ENCODE measurements around the gene KLHL40.

Gene KLHL40

GRCh38 chr3:42685891-42686820 is 819 bp downstream of the KLHL40 start:
- H3K4me3 ChIP-seq (ENCODE audit: low read depth, low read length), result no peak overlapping the region
- DNase-seq (ENCODE audit: low read depth), result no peak
- no peak for TF ChIP-seq CTCF (IDR thresholded peaks at IDR 0.05; ENCODE audit: control insufficient read depth, extremely low read depth, insufficient read depth)

GRCh38 chr3:42686832-42687650 is 1.7 kb downstream of the KLHL40 start:
- no peak overlapping the region for H3K4me3 ChIP-seq (ENCODE audit: low read depth, low read length)
- no peak for TF ChIP-seq CTCF (IDR thresholded peaks at IDR 0.05; ENCODE audit: control insufficient read depth, extremely low read depth, insufficient read depth)
- no peak for DNase-seq (ENCODE audit: low read depth)

- no peak for DNase-seq (ENCODE audit: low read depth)
- H3K4me3 ChIP-seq (ENCODE audit: low read depth, low read length), result no peak overlapping the region
- TF ChIP-seq CTCF (IDR thresholded peaks at IDR 0.05; ENCODE audit: control insufficient read depth, extremely low read depth, insufficient read depth), result no peak
Measured at GRCh38 chr3:42688016-42688415, 2.7 kb downstream of the KLHL40 start.

GRCh38 chr3:42688487-42689420 is 3.4 kb downstream of the KLHL40 start:
- TF ChIP-seq CTCF (IDR thresholded peaks at IDR 0.05; ENCODE audit: control insufficient read depth, extremely low read depth, insufficient read depth), result no peak
- DNase-seq (ENCODE audit: low read depth), result no peak

GRCh38 chr3:42689421-42690014 is 4.2 kb downstream of the KLHL40 start:
- DNase-seq (ENCODE audit: low read depth), result no peak
- TF ChIP-seq CTCF (IDR thresholded peaks at IDR 0.05; ENCODE audit: control insufficient read depth, extremely low read depth, insufficient read depth), result no peak
- H3K4me3 ChIP-seq (ENCODE audit: low read depth, low read length), result no peak overlapping the region

More at GRCh38 chr3:42688487-42689420, 3.4 kb downstream of the KLHL40 start:
- H3K4me3 ChIP-seq (ENCODE audit: low read depth, low read length), result no peak overlapping the region

GRCh38 chr3:42690191-42690590 is 4.9 kb downstream of the KLHL40 start:
- no peak for TF ChIP-seq CTCF (IDR thresholded peaks at IDR 0.05; ENCODE audit: control insufficient read depth, extremely low read depth, insufficient read depth)
- DNase-seq (ENCODE audit: low read depth), result no peak
- no peak overlapping the region for H3K4me3 ChIP-seq (ENCODE audit: low read depth, low read length)
